B cell (primary cell): ENCODE measurements around the gene SRRM2.

Source experiments
- EZH2 ChIP-seq: IDR thresholded peaks from 2 replicates; pipeline ENCODE4 v1.6.1; 2012; ENCODE audit warnings: borderline replicate concordance, low read depth, mild to moderate bottlenecking, moderate library complexity, low read length; ENCODE audit not compliant: insufficient read depth, poor library complexity, severe bottlenecking
- TF ChIP-seq, protein P1 (sequence below): fragments of 200-600 bp; IDR thresholded peaks from one replicate; pipeline ENCODE4 v1.8.0; 2022; ENCODE audit warnings: antibody characterized with exemption, mild to moderate bottlenecking

DNA sequence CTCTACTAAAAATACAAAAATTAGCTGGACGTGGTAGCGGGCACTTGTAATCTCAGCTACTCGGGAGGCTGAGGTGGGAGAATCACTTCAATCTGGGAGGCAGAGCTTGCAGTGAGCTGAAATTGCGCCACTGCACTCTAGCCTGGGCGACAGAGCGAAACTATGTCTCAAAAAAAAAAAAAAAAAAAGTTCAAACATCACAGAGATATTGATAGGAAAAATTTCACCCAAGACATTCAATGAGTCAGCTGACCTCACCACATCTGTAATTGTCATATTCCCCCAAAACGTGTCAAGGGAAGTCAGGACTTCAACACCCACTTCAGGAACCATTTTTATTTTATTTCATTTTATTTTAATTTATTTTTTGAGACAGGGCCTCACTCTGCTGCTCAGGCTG is 24.4 kb upstream of the SRRM2 start:
- TF ChIP-seq, protein P1, sequence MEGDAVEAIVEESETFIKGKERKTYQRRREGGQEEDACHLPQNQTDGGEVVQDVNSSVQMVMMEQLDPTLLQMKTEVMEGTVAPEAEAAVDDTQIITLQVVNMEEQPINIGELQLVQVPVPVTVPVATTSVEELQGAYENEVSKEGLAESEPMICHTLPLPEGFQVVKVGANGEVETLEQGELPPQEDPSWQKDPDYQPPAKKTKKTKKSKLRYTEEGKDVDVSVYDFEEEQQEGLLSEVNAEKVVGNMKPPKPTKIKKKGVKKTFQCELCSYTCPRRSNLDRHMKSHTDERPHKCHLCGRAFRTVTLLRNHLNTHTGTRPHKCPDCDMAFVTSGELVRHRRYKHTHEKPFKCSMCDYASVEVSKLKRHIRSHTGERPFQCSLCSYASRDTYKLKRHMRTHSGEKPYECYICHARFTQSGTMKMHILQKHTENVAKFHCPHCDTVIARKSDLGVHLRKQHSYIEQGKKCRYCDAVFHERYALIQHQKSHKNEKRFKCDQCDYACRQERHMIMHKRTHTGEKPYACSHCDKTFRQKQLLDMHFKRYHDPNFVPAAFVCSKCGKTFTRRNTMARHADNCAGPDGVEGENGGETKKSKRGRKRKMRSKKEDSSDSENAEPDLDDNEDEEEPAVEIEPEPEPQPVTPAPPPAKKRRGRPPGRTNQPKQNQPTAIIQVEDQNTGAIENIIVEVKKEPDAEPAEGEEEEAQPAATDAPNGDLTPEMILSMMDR: no peak
- no peak for TF ChIP-seq EZH2
